Panc1 (cell line): Measurements from ENCODE around the gene SRBD1. TPM values are rescaled to one million over a fixed set of nuclear protein-coding genes. Genes with fewer than 3 reads are reported as not detected.

Experiments used
- ATAC-seq: fragments of 200-7000 bp; cut with Tn5 transposase; 2 replicates; pipeline ENCODE4 v1.9.1; 2020; ENCODE audit warnings: mild to moderate bottlenecking, moderate library complexity
- BruUV-seq: library from RNA; stranded (reverse); fragments of 400-500 nt; replicated peaks from 2 replicates; lab custom pipeline; 2021; lab: Mats Ljungman, UMichigan
- CTCF ChIA-PET: fragments of 300-600 bp; sonication (Branson Sonifier 250); formaldehyde crosslinking; loops from one replicate; lab custom pipeline; 2022; ENCODE audit warnings: antibody characterized with exemption; lab: Charles Lee
- POLR2A ChIA-PET: fragments of 300-600 bp; sonication (Branson Sonifier 250); formaldehyde crosslinking; loops from one replicate; lab custom pipeline; 2022; ENCODE audit warnings: antibody characterized with exemption; lab: Charles Lee
- DNase-seq: peaks from one replicate; pipeline ENCODE4 v3.0.0-alpha.2; 2010; ENCODE audit warnings: low read depth, low spot score
- H3K27ac ChIP-seq: 2 replicates; pipeline ENCODE4 v1.5.1; 2011; ENCODE audit warnings: mild to moderate bottlenecking, low read length, inconsistent platforms
- H3K27me3 ChIP-seq: fragments of 200-500 bp; sonication (Bioruptor generic); 2 replicates; pipeline ENCODE4 v1.6.0; 2014; ENCODE audit warnings: low read length, inconsistent platforms; ENCODE audit not compliant: control insufficient read depth, insufficient read depth
- H3K36me3 ChIP-seq: fragments of 200-500 bp; sonication (Bioruptor generic); 2 replicates; pipeline ENCODE4 v1.5.1; 2014; ENCODE audit warnings: inconsistent platforms, mild to moderate bottlenecking, low read length, moderate library complexity; ENCODE audit not compliant: control insufficient read depth, insufficient read depth
- H3K4me1 ChIP-seq: 2 replicates; pipeline ENCODE4 v1.5.1; 2011; ENCODE audit warnings: inconsistent platforms, mild to moderate bottlenecking, low read length, moderate library complexity; ENCODE audit not compliant: control insufficient read depth, insufficient read depth
- H3K4me3 ChIP-seq, 2 experiments: 2 replicates each; pipeline ENCODE4 v1.5.1; 2011 to 2012; ENCODE audit warnings: low read depth in 2 of 2, low read length in 2 of 2, mild to moderate bottlenecking in 2 of 2, inconsistent platforms in 1 of 2, moderate library complexity in 1 of 2
- H3K9me3 ChIP-seq: fragments of 200-500 bp; sonication (Bioruptor generic); 2 replicates; pipeline ENCODE4 v1.5.1; 2014; ENCODE audit warnings: low read depth, mild to moderate bottlenecking, inconsistent platforms, low read length, moderate library complexity; ENCODE audit not compliant: control insufficient read depth, insufficient read depth
- POLR2AphosphoS5 ChIP-seq: IDR thresholded peaks from 2 replicates; pipeline ENCODE4 v1.6.1; 2012; ENCODE audit warnings: mild to moderate bottlenecking, low read depth, low read length, moderate library complexity
- SIN3A ChIP-seq: IDR thresholded peaks from 2 replicates; pipeline ENCODE4 v1.6.1; 2012; ENCODE audit warnings: low read depth, mild to moderate bottlenecking, low read length, moderate library complexity, borderline replicate concordance; ENCODE audit not compliant: insufficient read depth
- TCF7L2 ChIP-seq: IDR thresholded peaks from 2 replicates; pipeline ENCODE4 v1.6.1; 2011; ENCODE audit warnings: mild to moderate bottlenecking, low read depth, low read length, inconsistent platforms
- in situ Hi-C: cut with HindIII; loops from 2 replicates; pipeline ENCODE4 v1.10.0; 2016; ENCODE audit warnings: low sequenced_read_pairs, low pct_unique_long_range_greater_than_20kb
- intact Hi-C: fragments of 100-400 bp; cut with micrococcal nuclease; formaldehyde crosslinking; loops from one replicate; pipeline ENCODE4 v1.10.0; 2022; ENCODE audit not compliant: unreplicated experiment
- total RNA-seq: library from RNA; stranded (reverse); gene quantifications from one replicate; pipeline ENCODE4 v1.2.1, GENCODE V29; 2021; ENCODE audit not compliant: unreplicated experiment
- TF ChIP-seq, protein P1 (sequence below): fragments of 450-650 bp; IDR thresholded peaks from 2 replicates; pipeline ENCODE4 v1.5.1; 2017; ENCODE audit warnings: mild to moderate bottlenecking
- TF ChIP-seq, protein P2 (sequence below), 2 experiments: IDR thresholded peaks; 2 replicates each; pipeline ENCODE4 v1.6.1; 2011 to 2012; ENCODE audit warnings: low read depth in 2 of 2, control low read depth in 1 of 2, low read length in 1 of 2, mild to moderate bottlenecking in 1 of 2, moderate library complexity in 1 of 2; ENCODE audit not compliant: insufficient read depth in 1 of 2

The SRBD1 gene
- total RNA-seq, 1 experiment from 2014 or later: 9.7 TPM

DNA sequence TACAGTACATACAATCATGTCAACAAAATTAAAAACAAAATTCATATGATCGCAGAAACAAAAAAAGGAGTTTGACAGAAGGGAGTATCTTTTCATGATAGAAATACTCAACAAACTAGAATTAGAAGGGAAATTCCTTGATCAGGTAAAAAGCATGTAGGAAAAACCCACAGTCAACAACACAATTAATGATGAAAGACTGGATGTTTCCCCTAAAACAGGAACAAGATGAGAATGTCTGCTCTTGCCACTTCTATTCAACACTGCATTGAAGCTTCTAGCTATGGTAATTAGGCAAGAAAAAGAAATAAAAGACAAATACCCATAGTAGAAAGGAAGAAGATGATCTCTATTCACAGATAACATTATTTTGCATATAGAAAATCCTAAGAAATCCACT lies 87.1 kb downstream of the SRBD1 start:
- Histone ChIP-seq H3K36me3 (no peaks in the 10 kb centered on the region), H3K4me1 (no peaks in the 10 kb centered on the region), H3K4me3 (no peak overlapping the region), H3K9me3 (no peaks in the 10 kb centered on the region), H3K27me3 (no peaks in the 10 kb centered on the region), H3K27ac (no peak overlapping the region)
- no peak for ATAC-seq
- no TSS peak for BruUV-seq
- no peak for DNase-seq
- intact Hi-C loops (no loop called here), in situ Hi-C loops (no loop called here)
- ChIA-PET CTCF (no interaction called here), POLR2A (no interaction called here)
- no peak for TF ChIP-seq POLR2AphosphoS5
- TF ChIP-seq, protein P1, sequence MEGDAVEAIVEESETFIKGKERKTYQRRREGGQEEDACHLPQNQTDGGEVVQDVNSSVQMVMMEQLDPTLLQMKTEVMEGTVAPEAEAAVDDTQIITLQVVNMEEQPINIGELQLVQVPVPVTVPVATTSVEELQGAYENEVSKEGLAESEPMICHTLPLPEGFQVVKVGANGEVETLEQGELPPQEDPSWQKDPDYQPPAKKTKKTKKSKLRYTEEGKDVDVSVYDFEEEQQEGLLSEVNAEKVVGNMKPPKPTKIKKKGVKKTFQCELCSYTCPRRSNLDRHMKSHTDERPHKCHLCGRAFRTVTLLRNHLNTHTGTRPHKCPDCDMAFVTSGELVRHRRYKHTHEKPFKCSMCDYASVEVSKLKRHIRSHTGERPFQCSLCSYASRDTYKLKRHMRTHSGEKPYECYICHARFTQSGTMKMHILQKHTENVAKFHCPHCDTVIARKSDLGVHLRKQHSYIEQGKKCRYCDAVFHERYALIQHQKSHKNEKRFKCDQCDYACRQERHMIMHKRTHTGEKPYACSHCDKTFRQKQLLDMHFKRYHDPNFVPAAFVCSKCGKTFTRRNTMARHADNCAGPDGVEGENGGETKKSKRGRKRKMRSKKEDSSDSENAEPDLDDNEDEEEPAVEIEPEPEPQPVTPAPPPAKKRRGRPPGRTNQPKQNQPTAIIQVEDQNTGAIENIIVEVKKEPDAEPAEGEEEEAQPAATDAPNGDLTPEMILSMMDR: no peak
- TF ChIP-seq TCF7L2: no peak
- TF ChIP-seq, protein P2, sequence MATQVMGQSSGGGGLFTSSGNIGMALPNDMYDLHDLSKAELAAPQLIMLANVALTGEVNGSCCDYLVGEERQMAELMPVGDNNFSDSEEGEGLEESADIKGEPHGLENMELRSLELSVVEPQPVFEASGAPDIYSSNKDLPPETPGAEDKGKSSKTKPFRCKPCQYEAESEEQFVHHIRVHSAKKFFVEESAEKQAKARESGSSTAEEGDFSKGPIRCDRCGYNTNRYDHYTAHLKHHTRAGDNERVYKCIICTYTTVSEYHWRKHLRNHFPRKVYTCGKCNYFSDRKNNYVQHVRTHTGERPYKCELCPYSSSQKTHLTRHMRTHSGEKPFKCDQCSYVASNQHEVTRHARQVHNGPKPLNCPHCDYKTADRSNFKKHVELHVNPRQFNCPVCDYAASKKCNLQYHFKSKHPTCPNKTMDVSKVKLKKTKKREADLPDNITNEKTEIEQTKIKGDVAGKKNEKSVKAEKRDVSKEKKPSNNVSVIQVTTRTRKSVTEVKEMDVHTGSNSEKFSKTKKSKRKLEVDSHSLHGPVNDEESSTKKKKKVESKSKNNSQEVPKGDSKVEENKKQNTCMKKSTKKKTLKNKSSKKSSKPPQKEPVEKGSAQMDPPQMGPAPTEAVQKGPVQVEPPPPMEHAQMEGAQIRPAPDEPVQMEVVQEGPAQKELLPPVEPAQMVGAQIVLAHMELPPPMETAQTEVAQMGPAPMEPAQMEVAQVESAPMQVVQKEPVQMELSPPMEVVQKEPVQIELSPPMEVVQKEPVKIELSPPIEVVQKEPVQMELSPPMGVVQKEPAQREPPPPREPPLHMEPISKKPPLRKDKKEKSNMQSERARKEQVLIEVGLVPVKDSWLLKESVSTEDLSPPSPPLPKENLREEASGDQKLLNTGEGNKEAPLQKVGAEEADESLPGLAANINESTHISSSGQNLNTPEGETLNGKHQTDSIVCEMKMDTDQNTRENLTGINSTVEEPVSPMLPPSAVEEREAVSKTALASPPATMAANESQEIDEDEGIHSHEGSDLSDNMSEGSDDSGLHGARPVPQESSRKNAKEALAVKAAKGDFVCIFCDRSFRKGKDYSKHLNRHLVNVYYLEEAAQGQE (IDR thresholded peaks at IDR 0.05; ENCODE audit: insufficient read depth in 1 of 2, low read depth in 2 of 2, low read length in 1 of 2): no peak
- TF ChIP-seq SIN3A: no peak

- H3K36me3 ChIP-seq: no peaks in the 10 kb centered on the region
- CTCF ChIA-PET: interaction anchor here (0.7 kb wide), 2 partner anchors 303 to 477 kb away, joined by 4 to 12 read pairs; no protein-coding TSS in a partner anchor
- no peak overlapping the region for H3K27ac ChIP-seq
- POLR2A ChIA-PET: no interaction called here
- no peak for ATAC-seq
- no TSS peak for BruUV-seq
- H3K9me3 ChIP-seq: no peaks in the 10 kb centered on the region
- H3K4me1 ChIP-seq: no peaks in the 10 kb centered on the region
- no peak overlapping the region for H3K4me3 ChIP-seq
- no peak for DNase-seq
- H3K27me3 ChIP-seq: no peaks in the 10 kb centered on the region
- TF ChIP-seq, protein P2 (IDR thresholded peaks at IDR 0.05; ENCODE audit: insufficient read depth in 1 of 2, low read depth in 2 of 2, low read length in 1 of 2): no peak
- TF ChIP-seq TCF7L2: no peak
- no peak for TF ChIP-seq POLR2AphosphoS5
- TF ChIP-seq, protein P1: no peak
- TF ChIP-seq SIN3A: no peak
- in situ Hi-C loops: no loop called here
- intact Hi-C loops: no loop called here
Observed at GRCh38 chr2:45518546-45518945, 92.5 kb downstream of the SRBD1 start.
